HCT116 (cell line): ENCODE measurements around the gene GPC1. TPM values are rescaled to one million over a fixed set of nuclear protein-coding genes. Genes with fewer than 3 reads are reported as not detected.

Experiments
- ATAC-seq: fragments of 200-7000 bp; cut with Tn5 transposase; 2 replicates; pipeline ENCODE4 v1.9.1; 2020; ENCODE audit warnings: mild to moderate bottlenecking, moderate library complexity
- BruUV-seq: library from RNA; stranded (reverse); fragments of 400-500 nt; replicated peaks from 2 replicates; lab custom pipeline; 2021; lab: Mats Ljungman, UMichigan
- CTCF ChIA-PET: fragments of 300-600 bp; sonication (Branson Sonifier 250); formaldehyde crosslinking; loops from one replicate; lab custom pipeline; 2021; ENCODE audit warnings: antibody characterized with exemption; lab: Charles Lee
- POLR2A ChIA-PET: fragments of 300-600, 350-600 bp; sonication (Branson Sonifier 250); formaldehyde crosslinking; loops from one replicate; lab custom pipeline; 2021; ENCODE audit warnings: antibody characterized with exemption; lab: Charles Lee
- RAD21 ChIA-PET, 2 experiments: fragments of 300-600 bp; sonication (Branson Sonifier 250); formaldehyde crosslinking; loops; one replicate each; lab custom pipeline; 2023; ENCODE audit warnings: low total read pairs in 2 of 2; ENCODE audit not compliant: uncharacterized antibody in 2 of 2, unreplicated experiment in 2 of 2, low non-redundant PET in 1 of 2; lab: Charles Lee
- DNase-seq: peaks from one replicate; pipeline ENCODE4 v3.0.0-alpha.2; 2010; ENCODE audit warnings: low read depth, low spot score
- H2AFZ ChIP-seq: fragments of 200-600 bp; shearing (Covaris generic), sonication (generic); 2 replicates; pipeline ENCODE4 v1.6.1; 2017; ENCODE audit warnings: low read depth, mixed run types, mixed read lengths, antibody characterized with exemption, low read length; ENCODE audit not compliant: poor library complexity, severe bottlenecking
- H3K27ac ChIP-seq: 2 replicates; pipeline ENCODE4 v1.5.1; 2012; ENCODE audit warnings: low read depth, low read length
- H3K27me3 ChIP-seq: fragments of 200-600 bp; sonication (generic); 2 replicates; pipeline ENCODE4 v1.6.1; 2016; ENCODE audit warnings: mixed run types, low read length, mixed read lengths; ENCODE audit not compliant: insufficient read depth
- H3K36me3 ChIP-seq, 2 experiments: fragments of 200-500 bp in 1 of 2; fragments of 200-600 bp in 1 of 2; sonication (Bioruptor generic) in 1 of 2; sonication (generic) in 1 of 2; 2 replicates each; pipeline versions ENCODE4 v1.5.1 to v1.6.1; 2014 to 2016; ENCODE audit warnings: low read length in 2 of 2, inconsistent platforms in 1 of 2, mixed read lengths in 1 of 2, mixed run types in 1 of 2; ENCODE audit not compliant: insufficient read depth in 2 of 2, control insufficient read depth in 1 of 2
- H3K4me1 ChIP-seq, 2 experiments: fragments of 200-600 bp in 1 of 2; sonication (generic) in 1 of 2; 2 replicates each; pipeline versions ENCODE4 v1.5.1 to v1.6.1; 2012 to 2017; ENCODE audit warnings: low read length in 2 of 2, inconsistent platforms in 1 of 2, mild to moderate bottlenecking in 1 of 2, mixed read lengths in 1 of 2, mixed run types in 1 of 2, moderate library complexity in 1 of 2; ENCODE audit not compliant: insufficient read depth in 2 of 2, control insufficient read depth in 1 of 2
- H3K4me2 ChIP-seq: fragments of 200-600 bp; sonication (generic); 2 replicates; pipeline ENCODE4 v1.6.1; 2017; ENCODE audit warnings: mixed run types, low read length, mixed read lengths
- H3K4me3 ChIP-seq, 2 experiments: fragments of 200-600 bp in 1 of 2; sonication (generic) in 1 of 2; replicated peaks in 1 of 2; 2 replicates each; pipeline ENCODE4 v1.5.1; 2011 to 2016; ENCODE audit warnings: low read length in 2 of 2, control low read depth in 1 of 2, low read depth in 1 of 2, mild to moderate bottlenecking in 1 of 2, mixed read lengths in 1 of 2, mixed run types in 1 of 2
- H3K79me2 ChIP-seq: fragments of 200-600 bp; sonication (generic); 2 replicates; pipeline ENCODE4 v1.6.1; 2017; ENCODE audit warnings: mild to moderate bottlenecking, mixed run types, low read length, moderate library complexity, mixed read lengths; ENCODE audit not compliant: insufficient read depth
- H3K9ac ChIP-seq: fragments of 200-600 bp; sonication (generic); 2 replicates; pipeline ENCODE4 v1.6.1; 2016; ENCODE audit warnings: low read length, mixed read lengths
- H3K9me2 ChIP-seq: fragments of 200-600 bp; sonication (generic), shearing (Covaris generic); 2 replicates; pipeline ENCODE4 v1.6.1; 2017; ENCODE audit warnings: mixed run types, mild to moderate bottlenecking, moderate library complexity; ENCODE audit not compliant: insufficient read depth
- H3K9me3 ChIP-seq, 2 experiments: fragments of 200-500 bp in 1 of 2; fragments of 200-600 bp in 1 of 2; sonication (Bioruptor generic) in 1 of 2; sonication (generic) in 1 of 2; 2 replicates each; pipeline ENCODE4 v1.6.1; 2014 to 2017; ENCODE audit warnings: low read length in 2 of 2, mixed read lengths in 2 of 2, inconsistent platforms in 1 of 2, low read depth in 1 of 2, mild to moderate bottlenecking in 1 of 2, mixed run types in 1 of 2, moderate library complexity in 1 of 2; ENCODE audit not compliant: control insufficient read depth in 1 of 2, insufficient read depth in 1 of 2
- H4K20me1 ChIP-seq: fragments of 200-600 bp; sonication (generic), shearing (Covaris generic); 2 replicates; pipeline ENCODE4 v1.6.1; 2017; ENCODE audit warnings: mixed run types, mild to moderate bottlenecking, moderate library complexity; ENCODE audit not compliant: insufficient read depth
- CEBPB ChIP-seq: IDR thresholded peaks from 2 replicates; pipeline ENCODE4 v1.6.1; 2012; ENCODE audit warnings: low read depth
- EGR1 ChIP-seq: IDR thresholded peaks from 2 replicates; pipeline ENCODE4 v1.6.1; 2012; ENCODE audit warnings: low read depth
- ELF1 ChIP-seq: IDR thresholded peaks from 2 replicates; pipeline ENCODE4 v1.6.1; 2012; ENCODE audit warnings: low read depth, borderline replicate concordance
- EZH2 ChIP-seq: fragments of 200-600 bp; sonication (generic); IDR thresholded peaks from 2 replicates; pipeline ENCODE4 v1.6.1; 2017; ENCODE audit warnings: antibody characterized with exemption, mixed run types
- EZH2phosphoT487 ChIP-seq: fragments of 200-600 bp; IDR thresholded peaks from 2 replicates; pipeline ENCODE4 v1.6.1; 2018; ENCODE audit warnings: antibody characterized with exemption, borderline replicate concordance
- FOSL1 ChIP-seq: IDR thresholded peaks from 2 replicates; pipeline ENCODE4 v1.6.1; 2012; ENCODE audit warnings: low read depth
- JUND ChIP-seq: IDR thresholded peaks from 2 replicates; pipeline ENCODE4 v1.6.1; 2012
- POLR2A ChIP-seq: IDR thresholded peaks from 2 replicates; pipeline ENCODE4 v1.7.0; 2011; ENCODE audit warnings: borderline replicate concordance; ENCODE audit not compliant: insufficient read depth, insufficient read length; ENCODE audit errors: extremely low read depth
- POLR2AphosphoS5 ChIP-seq: IDR thresholded peaks from 2 replicates; pipeline ENCODE4 v1.6.1; 2011; ENCODE audit warnings: mild to moderate bottlenecking, low read depth, low read length, moderate library complexity
- RAD21 ChIP-seq: IDR thresholded peaks from 2 replicates; pipeline ENCODE4 v1.6.1; 2012; ENCODE audit warnings: low read depth, mild to moderate bottlenecking
- SP1 ChIP-seq: IDR thresholded peaks from 2 replicates; pipeline ENCODE4 v1.6.1; 2012; ENCODE audit warnings: low read depth
- TCF7L2 ChIP-seq: IDR thresholded peaks from 2 replicates; pipeline ENCODE4 v1.7.0; 2011; ENCODE audit warnings: borderline replicate concordance, inconsistent platforms; ENCODE audit not compliant: insufficient read depth, insufficient read length; ENCODE audit errors: extremely low read depth
- YY1 ChIP-seq: IDR thresholded peaks from 2 replicates; pipeline ENCODE4 v1.6.1; 2011; ENCODE audit warnings: low read length, low read depth, moderate library complexity, mild to moderate bottlenecking; ENCODE audit not compliant: insufficient replicate concordance; ENCODE audit errors: extremely low read depth
- ZFX ChIP-seq: fragments of 450-650 bp; IDR thresholded peaks from 2 replicates; pipeline ENCODE4 v1.6.1; 2017
- ZNF274 ChIP-seq: fragments of 200-500 bp; sonication (Bioruptor generic); IDR thresholded peaks from 2 replicates; pipeline ENCODE4 v1.6.1; 2014; ENCODE audit warnings: mild to moderate bottlenecking, low read depth, low read length, inconsistent platforms
- intact Hi-C: fragments of 100-400 bp; cut with micrococcal nuclease; formaldehyde crosslinking; loops from 2 replicates; pipeline ENCODE4 v1.10.0; 2022
- total RNA-seq: library from RNA; stranded (reverse); gene quantifications from one replicate; pipeline ENCODE4 v1.2.1, GENCODE V29; 2021; ENCODE audit not compliant: unreplicated experiment
- TF ChIP-seq, protein P1 (sequence below): IDR thresholded peaks from 2 replicates; pipeline ENCODE4 v1.6.1; 2012; ENCODE audit warnings: low read depth
- TF ChIP-seq, protein P2 (sequence below): IDR thresholded peaks from 2 replicates; pipeline ENCODE4 v1.6.1; 2011; ENCODE audit warnings: mild to moderate bottlenecking, low read length, moderate library complexity; ENCODE audit not compliant: insufficient replicate concordance; ENCODE audit errors: extremely low read depth
- TF ChIP-seq, protein P3 (sequence below): IDR thresholded peaks from 2 replicates; pipeline ENCODE4 v1.6.1; 2012

The GPC1 gene
- total RNA-seq, 1 experiment from 2014 or later: 79.1 TPM

DNA sequence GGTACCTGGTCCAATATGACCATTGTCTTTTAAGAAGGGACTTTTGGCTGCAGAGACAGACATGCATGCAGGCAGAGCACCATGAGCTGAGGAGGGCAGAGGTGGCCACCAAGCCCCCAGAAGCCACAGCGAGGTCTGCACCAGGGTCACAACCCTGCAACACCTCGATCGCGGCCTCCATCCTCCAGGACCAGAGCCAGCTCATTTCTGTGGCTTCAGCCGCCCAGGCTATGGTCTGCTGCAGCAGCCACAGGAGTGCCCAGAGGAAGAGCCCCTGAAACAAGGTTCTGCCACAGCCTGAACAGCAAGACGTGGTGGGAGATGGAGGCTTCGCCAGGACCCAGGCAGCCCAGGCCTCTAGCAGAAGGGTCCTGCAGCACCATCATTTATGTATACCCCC, 68.4 kb downstream of the GPC1 start:
- H3K4me2 ChIP-seq: no peak overlapping the region
- H2AFZ ChIP-seq: no peak overlapping the region
- H3K27ac ChIP-seq: no peak overlapping the region
- no peak overlapping the region for H3K4me3 ChIP-seq
- no peaks in the 10 kb centered on the region for H3K79me2 ChIP-seq
- intact Hi-C loops: no loop called here
- H3K9me3 ChIP-seq: no peaks in the 10 kb centered on the region
- ATAC-seq (no peak), DNase-seq (no peak)
- H4K20me1 ChIP-seq: no peaks in the 10 kb centered on the region
- POLR2A ChIA-PET: no interaction called here
- no TSS peak for BruUV-seq
- RAD21 ChIA-PET: no interaction called here
- CTCF ChIA-PET: no interaction called here
- no peaks in the 10 kb centered on the region for H3K27me3 ChIP-seq
- H3K9me2 ChIP-seq: no peaks in the 10 kb centered on the region
- H3K36me3 ChIP-seq: no peaks in the 10 kb centered on the region
- TF ChIP-seq POLR2AphosphoS5 (no peak), ZNF274 (no peak), SP1 (no peak), RAD21 (no peak), JUND (no peak), FOSL1 (no peak), POLR2A (no peak), TCF7L2 (no peak), CEBPB (no peak), YY1 (no peak), ELF1 (no peak), EZH2phosphoT487 (no peak), EGR1 (no peak), EZH2 (no peak), ZFX (no peak)
- TF ChIP-seq, protein P1, sequence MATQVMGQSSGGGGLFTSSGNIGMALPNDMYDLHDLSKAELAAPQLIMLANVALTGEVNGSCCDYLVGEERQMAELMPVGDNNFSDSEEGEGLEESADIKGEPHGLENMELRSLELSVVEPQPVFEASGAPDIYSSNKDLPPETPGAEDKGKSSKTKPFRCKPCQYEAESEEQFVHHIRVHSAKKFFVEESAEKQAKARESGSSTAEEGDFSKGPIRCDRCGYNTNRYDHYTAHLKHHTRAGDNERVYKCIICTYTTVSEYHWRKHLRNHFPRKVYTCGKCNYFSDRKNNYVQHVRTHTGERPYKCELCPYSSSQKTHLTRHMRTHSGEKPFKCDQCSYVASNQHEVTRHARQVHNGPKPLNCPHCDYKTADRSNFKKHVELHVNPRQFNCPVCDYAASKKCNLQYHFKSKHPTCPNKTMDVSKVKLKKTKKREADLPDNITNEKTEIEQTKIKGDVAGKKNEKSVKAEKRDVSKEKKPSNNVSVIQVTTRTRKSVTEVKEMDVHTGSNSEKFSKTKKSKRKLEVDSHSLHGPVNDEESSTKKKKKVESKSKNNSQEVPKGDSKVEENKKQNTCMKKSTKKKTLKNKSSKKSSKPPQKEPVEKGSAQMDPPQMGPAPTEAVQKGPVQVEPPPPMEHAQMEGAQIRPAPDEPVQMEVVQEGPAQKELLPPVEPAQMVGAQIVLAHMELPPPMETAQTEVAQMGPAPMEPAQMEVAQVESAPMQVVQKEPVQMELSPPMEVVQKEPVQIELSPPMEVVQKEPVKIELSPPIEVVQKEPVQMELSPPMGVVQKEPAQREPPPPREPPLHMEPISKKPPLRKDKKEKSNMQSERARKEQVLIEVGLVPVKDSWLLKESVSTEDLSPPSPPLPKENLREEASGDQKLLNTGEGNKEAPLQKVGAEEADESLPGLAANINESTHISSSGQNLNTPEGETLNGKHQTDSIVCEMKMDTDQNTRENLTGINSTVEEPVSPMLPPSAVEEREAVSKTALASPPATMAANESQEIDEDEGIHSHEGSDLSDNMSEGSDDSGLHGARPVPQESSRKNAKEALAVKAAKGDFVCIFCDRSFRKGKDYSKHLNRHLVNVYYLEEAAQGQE: no peak
- TF ChIP-seq, protein P2, sequence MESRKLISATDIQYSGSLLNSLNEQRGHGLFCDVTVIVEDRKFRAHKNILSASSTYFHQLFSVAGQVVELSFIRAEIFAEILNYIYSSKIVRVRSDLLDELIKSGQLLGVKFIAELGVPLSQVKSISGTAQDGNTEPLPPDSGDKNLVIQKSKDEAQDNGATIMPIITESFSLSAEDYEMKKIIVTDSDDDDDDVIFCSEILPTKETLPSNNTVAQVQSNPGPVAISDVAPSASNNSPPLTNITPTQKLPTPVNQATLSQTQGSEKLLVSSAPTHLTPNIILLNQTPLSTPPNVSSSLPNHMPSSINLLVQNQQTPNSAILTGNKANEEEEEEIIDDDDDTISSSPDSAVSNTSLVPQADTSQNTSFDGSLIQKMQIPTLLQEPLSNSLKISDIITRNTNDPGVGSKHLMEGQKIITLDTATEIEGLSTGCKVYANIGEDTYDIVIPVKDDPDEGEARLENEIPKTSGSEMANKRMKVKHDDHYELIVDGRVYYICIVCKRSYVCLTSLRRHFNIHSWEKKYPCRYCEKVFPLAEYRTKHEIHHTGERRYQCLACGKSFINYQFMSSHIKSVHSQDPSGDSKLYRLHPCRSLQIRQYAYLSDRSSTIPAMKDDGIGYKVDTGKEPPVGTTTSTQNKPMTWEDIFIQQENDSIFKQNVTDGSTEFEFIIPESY: no peak
- TF ChIP-seq, protein P3, sequence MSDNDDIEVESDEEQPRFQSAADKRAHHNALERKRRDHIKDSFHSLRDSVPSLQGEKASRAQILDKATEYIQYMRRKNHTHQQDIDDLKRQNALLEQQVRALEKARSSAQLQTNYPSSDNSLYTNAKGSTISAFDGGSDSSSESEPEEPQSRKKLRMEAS: no peak
- TF ChIP-seq, all 23 proteins: peak for 0
- no peak overlapping the region for H3K9ac ChIP-seq
- no peaks in the 10 kb centered on the region for H3K4me1 ChIP-seq
